ENCODE data around the gene SCFD2. TPM values are rescaled to one million over a fixed set of nuclear protein-coding genes. Genes with fewer than 3 reads are reported as not detected.

The SCFD2 gene
- total and polyA plus RNA-seq, 4 donors: 5.2 to 28.7 (median 16.4) TPM

DNA sequence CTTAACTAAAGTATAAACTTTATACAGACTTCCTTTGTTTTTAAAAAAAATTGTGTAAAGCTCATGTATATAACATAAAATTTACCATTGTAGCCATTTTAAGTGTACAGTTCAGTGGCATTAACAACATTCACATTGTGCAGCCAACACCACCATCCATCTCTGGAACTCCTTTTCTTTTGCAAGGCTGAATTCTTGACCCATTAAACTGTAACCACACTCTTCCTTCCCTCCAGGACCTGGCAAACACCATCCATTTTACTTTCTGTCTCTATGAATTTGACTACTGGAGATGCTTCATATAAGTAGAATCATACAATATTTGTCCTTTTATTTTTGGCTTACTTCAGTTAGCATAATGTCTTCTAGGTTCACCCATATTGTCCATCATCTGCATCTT lies 399.1 kb downstream of the SCFD2 start:
- no peaks in the 10 kb centered on the region for H3K36me3 ChIP-seq (ENCODE audit: control insufficient read depth in 4 of 4, insufficient read depth in 4 of 4, low read length in 4 of 4)
- H3K9ac ChIP-seq (ENCODE audit: insufficient read depth in 1 of 2, low read length in 2 of 2): no peak overlapping the region
- no peak overlapping the region for H3K4me3 ChIP-seq
- H3K9me3 ChIP-seq (ENCODE audit: control insufficient read depth in 4 of 4, insufficient read depth in 3 of 4, low read length in 3 of 4): peaks cover 0 to 2% (median 0%) of the 10 kb centered on the region in 4 donors
- no peak for DNase-seq
- H3K27me3 ChIP-seq (ENCODE audit: control insufficient read depth in 3 of 3, insufficient read depth in 3 of 3, low read length in 2 of 3): no peaks in the 10 kb centered on the region
- ATAC-seq (ENCODE audit: insufficient read depth, low FRiP score): no peak
- no peak overlapping the region for H3K27ac ChIP-seq (ENCODE audit: low read depth in 1 of 2, low read length in 1 of 2)
- peaks cover 0 to 9% (median 5%) of the 10 kb centered on the region in 5 donors for H3K4me1 ChIP-seq (ENCODE audit: control insufficient read depth in 5 of 5, insufficient read depth in 5 of 5, low read length in 5 of 5)
- TF ChIP-seq, protein P1, sequence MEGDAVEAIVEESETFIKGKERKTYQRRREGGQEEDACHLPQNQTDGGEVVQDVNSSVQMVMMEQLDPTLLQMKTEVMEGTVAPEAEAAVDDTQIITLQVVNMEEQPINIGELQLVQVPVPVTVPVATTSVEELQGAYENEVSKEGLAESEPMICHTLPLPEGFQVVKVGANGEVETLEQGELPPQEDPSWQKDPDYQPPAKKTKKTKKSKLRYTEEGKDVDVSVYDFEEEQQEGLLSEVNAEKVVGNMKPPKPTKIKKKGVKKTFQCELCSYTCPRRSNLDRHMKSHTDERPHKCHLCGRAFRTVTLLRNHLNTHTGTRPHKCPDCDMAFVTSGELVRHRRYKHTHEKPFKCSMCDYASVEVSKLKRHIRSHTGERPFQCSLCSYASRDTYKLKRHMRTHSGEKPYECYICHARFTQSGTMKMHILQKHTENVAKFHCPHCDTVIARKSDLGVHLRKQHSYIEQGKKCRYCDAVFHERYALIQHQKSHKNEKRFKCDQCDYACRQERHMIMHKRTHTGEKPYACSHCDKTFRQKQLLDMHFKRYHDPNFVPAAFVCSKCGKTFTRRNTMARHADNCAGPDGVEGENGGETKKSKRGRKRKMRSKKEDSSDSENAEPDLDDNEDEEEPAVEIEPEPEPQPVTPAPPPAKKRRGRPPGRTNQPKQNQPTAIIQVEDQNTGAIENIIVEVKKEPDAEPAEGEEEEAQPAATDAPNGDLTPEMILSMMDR (IDR thresholded peaks at IDR 0.05; ENCODE audit: control extremely low read depth, extremely low read depth): no peak

DNA sequence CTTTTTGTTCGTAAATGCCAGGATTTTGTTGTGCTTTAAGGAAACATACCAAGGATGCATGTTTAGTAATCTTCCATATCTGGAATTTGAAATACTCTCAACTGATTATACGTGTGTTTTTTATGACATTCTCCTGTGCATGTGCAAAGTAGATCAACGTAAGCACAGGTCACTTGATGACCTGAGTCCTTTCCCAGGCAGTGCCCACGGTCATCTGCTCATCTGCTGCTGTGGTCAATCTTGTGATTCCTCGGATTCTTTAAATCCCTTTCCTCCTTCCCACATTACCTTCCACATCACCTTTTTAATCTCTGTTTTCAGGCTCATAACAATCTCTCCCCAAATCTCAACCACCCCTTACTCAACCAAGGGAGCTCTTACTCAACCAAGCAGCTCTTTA lies 399.7 kb downstream of the SCFD2 start:
- ATAC-seq (ENCODE audit: insufficient read depth, low FRiP score) (no peak), DNase-seq (no peak)
- no peaks in the 10 kb centered on the region for H3K36me3 ChIP-seq (ENCODE audit: control insufficient read depth in 4 of 4, insufficient read depth in 4 of 4, low read length in 4 of 4)
- no peaks in the 10 kb centered on the region for H3K27me3 ChIP-seq (ENCODE audit: control insufficient read depth in 3 of 3, insufficient read depth in 3 of 3, low read length in 2 of 3)
- no peak overlapping the region for H3K27ac ChIP-seq (ENCODE audit: low read depth in 1 of 2, low read length in 1 of 2)
- H3K9ac ChIP-seq (ENCODE audit: insufficient read depth in 1 of 2, low read length in 2 of 2): no peak overlapping the region
- peaks cover 0 to 2% (median 0%) of the 10 kb centered on the region in 4 donors for H3K9me3 ChIP-seq (ENCODE audit: control insufficient read depth in 4 of 4, insufficient read depth in 3 of 4, low read length in 3 of 4)
- TF ChIP-seq, protein P1 (IDR thresholded peaks at IDR 0.05; ENCODE audit: control extremely low read depth, extremely low read depth): no peak
- H3K4me3 ChIP-seq: no peak overlapping the region
- 94 to 96% methylated on average over 5 of the region's 5 CpGs for WGBS, 2 donors
- H3K4me1 ChIP-seq (ENCODE audit: control insufficient read depth in 5 of 5, insufficient read depth in 5 of 5, low read length in 5 of 5): peaks cover 0 to 11% (median 5%) of the 10 kb centered on the region in 5 donors

DNA sequence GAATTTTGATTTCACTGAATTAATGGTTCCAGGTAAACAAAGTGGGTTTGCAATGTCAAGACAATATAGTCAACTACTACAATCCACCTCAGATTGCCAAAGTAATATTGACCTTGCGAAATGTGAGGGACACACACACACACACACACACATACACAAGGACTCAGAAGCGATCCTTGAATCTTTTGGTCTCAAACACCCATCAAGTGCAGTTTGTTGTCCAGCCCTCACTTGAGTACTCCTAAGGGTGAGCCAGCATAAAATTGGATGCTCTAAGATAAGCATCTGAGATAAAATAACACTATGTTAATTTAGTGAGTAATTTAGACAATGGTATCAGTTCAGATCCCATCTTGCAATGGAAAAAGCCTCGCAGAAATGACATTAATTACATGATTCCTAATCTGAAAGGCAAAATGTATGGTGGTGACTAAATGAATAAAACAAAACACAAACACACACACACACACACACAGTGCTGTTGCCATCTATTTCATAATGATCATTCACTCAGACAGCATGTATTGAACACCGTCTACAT lies 401.2 kb downstream of the SCFD2 start:
- Histone ChIP-seq H3K36me3 (ENCODE audit: control insufficient read depth in 4 of 4, insufficient read depth in 4 of 4, low read length in 4 of 4) (no peaks in the 10 kb centered on the region), H3K27ac (ENCODE audit: low read depth in 1 of 2, low read length in 1 of 2) (no peak overlapping the region), H3K9ac (ENCODE audit: insufficient read depth in 1 of 2, low read length in 2 of 2) (no peak overlapping the region), H3K4me1 (ENCODE audit: control insufficient read depth in 5 of 5, insufficient read depth in 5 of 5, low read length in 5 of 5) (peaks cover 0 to 18% (median 7%) of the 10 kb centered on the region in 5 donors), H3K9me3 (ENCODE audit: control insufficient read depth in 4 of 4, insufficient read depth in 3 of 4, low read length in 3 of 4) (no peaks in the 10 kb centered on the region), H3K27me3 (ENCODE audit: control insufficient read depth in 3 of 3, insufficient read depth in 3 of 3, low read length in 2 of 3) (no peaks in the 10 kb centered on the region), H3K4me3 (no peak overlapping the region)
- DNase-seq (no peak), ATAC-seq (ENCODE audit: insufficient read depth, low FRiP score) (no peak)
- TF ChIP-seq, protein P1 (IDR thresholded peaks at IDR 0.05; ENCODE audit: control extremely low read depth, extremely low read depth): no peak
- 90 to 97% methylated on average over 4 of the region's 4 CpGs for WGBS, 2 donors

DNA sequence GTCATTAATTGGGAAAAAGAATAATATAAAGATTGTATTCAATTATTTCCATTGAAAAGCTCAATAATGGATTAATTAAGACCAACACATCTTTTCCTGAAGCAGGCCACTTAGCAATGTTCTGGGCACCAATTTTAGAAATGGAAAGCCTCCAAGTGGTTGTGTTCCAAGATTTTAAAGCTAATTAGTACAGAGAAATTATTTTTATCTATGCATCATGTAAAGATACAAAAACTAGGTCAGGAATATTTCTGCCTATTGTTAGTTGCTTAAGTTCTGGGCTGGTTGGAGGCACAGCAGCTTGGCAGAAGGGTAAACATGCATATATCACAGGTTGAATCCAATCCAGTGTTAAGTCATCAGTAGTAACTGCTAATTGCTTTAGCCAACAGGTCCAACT lies 401.9 kb downstream of the SCFD2 start:
- Histone ChIP-seq H3K9ac (ENCODE audit: insufficient read depth in 1 of 2, low read length in 2 of 2) (no peak overlapping the region), H3K4me3 (no peak overlapping the region), H3K36me3 (ENCODE audit: control insufficient read depth in 4 of 4, insufficient read depth in 4 of 4, low read length in 4 of 4) (no peaks in the 10 kb centered on the region), H3K27me3 (ENCODE audit: control insufficient read depth in 3 of 3, insufficient read depth in 3 of 3, low read length in 2 of 3) (no peaks in the 10 kb centered on the region), H3K9me3 (ENCODE audit: control insufficient read depth in 4 of 4, insufficient read depth in 3 of 4, low read length in 3 of 4) (no peaks in the 10 kb centered on the region), H3K27ac (ENCODE audit: low read depth in 1 of 2, low read length in 1 of 2) (no peak overlapping the region), H3K4me1 (ENCODE audit: control insufficient read depth in 5 of 5, insufficient read depth in 5 of 5, low read length in 5 of 5) (peaks cover 0 to 22% (median 7%) of the 10 kb centered on the region in 5 donors)
- ATAC-seq (ENCODE audit: insufficient read depth, low FRiP score): no peak
- DNase-seq: no peak
- TF ChIP-seq, protein P1 (IDR thresholded peaks at IDR 0.05; ENCODE audit: control extremely low read depth, extremely low read depth): no peak

All from lung (tissue), 12 donors.